NOMO-1 treated with DMSO at 0.1 percent for 48 hours (cell line): ENCODE data around the gene ARVCF.

Source experiments
- DNase-seq: peaks from one replicate; lab custom pipeline; 2025; ENCODE audit not compliant: unreplicated experiment; lab: John Stamatoyannopoulos, UW

The ARVCF gene

DNA sequence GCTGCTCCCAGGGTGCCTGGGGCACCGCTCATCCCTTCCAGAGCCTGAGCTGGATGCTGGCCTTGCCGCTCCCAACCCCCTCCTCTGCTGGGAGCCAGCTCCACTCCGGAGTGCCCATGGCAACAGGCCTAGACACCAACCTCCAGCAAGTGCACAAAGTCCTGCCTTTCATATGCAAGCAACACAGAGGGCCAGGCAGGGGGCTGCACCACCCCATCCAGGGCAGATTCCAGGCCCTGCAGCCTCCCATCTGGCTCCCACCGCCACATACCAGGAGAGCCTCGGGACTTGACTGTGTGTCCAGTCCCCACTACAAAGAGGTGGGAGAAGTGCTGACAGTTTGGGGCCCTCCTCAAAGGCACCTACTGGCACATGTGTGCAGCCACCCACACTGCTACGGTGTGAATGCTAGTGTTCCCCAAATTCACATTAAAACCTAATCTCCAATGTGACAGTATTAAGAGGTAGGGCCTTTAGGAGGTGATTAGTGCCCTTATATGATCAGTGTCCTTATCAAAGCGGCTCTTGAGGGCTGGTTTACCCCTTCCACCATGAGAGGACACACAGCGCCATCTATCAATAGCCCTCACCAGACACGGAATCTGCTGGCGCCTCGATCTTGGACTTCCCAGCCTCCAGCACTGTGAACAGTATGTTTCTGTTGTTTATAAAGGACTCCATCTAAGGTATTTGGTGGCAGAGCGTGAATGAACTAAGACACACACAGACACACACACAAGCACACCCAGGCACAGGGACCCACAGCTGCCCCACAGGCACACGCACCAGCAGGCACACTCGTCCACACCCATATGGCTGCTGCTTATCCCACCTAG is 16.2 kb downstream of the ARVCF start:
- DNase-seq: no peak

GRCh38 chr22:19998991-19999820 is 17.4 kb downstream of the ARVCF start:
- no peak for DNase-seq

DNA sequence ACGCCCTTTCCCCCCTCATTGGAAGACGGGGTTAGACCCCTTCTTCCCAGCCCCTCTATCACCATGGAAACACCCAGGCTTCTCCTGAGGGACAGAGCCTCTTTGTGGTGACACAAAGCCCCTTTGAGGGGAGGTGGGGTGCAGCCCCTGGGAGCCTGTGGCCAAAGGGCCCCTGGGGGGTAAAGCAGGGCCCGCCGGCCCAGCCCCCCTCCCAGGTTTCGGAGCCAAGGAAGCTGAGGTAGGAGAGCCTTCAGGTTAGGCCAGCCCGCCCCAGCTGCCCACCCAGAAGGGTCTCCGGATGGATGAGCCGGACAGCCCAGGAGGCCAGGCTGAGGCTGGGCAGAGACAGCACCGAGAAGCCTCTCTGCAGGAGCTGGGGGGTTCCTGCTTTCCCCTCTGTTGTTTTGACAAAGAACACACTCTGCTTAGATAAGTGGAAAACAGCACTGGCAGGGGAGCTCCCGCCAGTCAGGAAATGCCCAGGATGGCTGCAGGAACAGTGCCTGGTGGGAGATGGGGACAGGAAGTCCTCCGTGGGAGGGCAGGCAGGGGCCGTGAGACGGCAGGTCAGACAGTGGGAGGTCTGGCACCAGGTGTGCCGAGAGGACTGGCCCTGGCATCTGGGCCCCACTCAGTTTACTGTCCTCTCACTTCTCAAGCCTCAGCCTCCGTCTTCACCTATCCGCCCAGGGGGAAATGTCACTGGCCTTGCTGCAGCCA is 18.2 kb downstream of the ARVCF start:
- no peak for DNase-seq

DNA sequence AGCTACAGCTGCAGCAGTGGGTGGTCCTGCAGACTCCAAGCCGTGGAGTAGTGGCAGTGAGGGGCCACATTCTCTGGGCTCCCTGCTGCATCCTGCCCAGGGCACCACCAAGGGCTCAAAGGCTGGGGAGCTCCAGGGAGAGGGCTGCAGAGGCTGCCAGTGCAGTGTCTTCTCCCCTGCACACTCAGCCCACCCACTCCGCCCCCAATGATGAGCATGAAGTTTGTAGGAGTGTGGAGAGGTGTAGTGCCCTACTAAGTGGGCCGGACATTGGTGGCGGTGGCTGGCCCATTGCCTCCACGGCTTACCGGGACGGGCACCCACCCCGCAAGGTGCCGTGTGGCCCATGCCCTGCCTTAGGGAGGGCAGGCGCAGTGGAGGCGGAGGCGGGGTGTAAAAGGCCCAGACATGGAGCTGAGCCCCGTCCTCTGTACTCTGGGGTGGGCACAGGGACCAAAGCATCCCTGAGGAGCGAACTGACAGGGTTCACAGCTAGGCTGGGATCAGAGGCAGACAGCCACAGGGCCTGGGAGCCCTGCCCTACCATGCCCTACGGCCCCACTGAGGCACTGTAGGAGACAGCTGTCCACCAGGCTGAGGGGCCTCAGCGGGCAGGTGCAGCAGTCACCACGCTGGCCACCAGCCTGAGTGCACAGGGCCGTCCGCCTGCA is 18.9 kb downstream of the ARVCF start:
- no peak for DNase-seq

DNA sequence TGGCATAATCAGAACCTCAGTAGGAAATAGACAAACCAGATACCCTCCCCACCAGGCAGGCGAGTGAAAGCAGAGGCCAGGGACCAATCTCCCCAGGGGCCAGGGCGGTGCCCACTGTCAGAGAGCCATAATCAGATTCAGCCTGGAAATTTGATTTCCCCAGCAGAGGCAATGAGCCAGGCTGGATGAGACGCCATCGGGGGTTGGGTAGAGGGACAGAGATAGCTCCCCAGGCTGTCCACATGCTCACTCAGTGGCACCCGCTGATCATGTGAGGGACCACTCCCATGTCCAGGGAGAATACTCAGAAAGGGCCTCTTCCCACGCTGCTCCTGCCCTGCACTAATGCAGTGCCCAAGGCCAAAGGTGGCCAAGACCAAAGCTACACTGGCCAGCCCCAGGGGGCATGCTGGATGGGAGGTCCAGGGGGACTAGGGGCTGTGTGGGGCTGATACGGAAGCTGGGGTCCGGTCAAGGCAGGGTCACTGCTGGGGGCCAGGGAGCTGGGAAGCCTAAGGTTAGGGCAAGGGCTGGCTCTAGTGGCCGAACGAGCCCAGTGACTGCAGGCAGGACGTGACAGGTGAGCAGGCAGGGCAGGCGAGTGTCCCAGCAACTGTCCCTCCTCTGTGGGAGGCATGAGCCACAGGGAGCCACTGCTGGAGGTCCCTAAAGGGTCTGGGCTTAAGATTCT is 19.8 kb downstream of the ARVCF start:
- no peak for DNase-seq

DNA sequence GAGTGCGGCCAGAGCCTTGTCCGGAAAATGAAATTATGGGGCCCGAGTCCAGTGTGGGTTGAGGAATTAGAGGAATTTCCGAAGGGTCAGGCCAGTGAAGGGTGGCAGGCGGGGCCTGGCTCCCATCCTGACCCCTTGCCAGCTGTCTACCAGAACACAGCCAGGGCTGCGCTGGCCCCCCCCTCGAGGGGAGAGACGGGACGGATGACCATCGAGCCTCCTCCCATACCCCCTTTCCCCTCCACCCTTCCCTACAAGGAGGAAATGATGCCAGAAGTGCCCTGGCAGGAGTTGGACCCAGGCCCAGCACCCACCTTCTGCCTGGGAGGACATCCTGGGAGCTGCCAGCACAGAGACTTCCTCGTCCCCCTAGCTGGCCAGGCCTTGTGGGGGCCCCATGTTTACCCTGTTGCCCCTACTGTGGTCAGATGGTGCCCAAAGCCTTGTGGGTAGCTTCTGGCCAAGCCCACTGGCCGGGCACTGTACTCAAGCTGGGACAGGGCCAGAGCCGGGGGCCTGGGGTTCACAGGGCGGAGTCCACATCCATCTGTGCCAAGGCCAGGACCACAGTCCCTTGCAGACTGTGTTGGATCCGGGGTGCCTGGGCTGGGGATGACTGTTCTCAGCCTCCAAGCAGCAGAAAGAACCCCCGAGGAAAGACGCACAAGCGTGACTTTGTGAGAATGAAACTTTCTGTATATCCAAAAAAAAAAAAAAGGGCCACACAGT is 20.8 kb downstream of the ARVCF start:
- no peak for DNase-seq

GRCh38 chr22:19994851-19995610 is 21.6 kb downstream of the ARVCF start:
- no peak for DNase-seq

GRCh38 chr22:19993926-19994325 is 22.7 kb downstream of the ARVCF start:
- DNase-seq: no peak

- no peak for DNase-seq
Observed at GRCh38 chr22:19992921-19993355, 23.7 kb downstream of the ARVCF start.

DNA sequence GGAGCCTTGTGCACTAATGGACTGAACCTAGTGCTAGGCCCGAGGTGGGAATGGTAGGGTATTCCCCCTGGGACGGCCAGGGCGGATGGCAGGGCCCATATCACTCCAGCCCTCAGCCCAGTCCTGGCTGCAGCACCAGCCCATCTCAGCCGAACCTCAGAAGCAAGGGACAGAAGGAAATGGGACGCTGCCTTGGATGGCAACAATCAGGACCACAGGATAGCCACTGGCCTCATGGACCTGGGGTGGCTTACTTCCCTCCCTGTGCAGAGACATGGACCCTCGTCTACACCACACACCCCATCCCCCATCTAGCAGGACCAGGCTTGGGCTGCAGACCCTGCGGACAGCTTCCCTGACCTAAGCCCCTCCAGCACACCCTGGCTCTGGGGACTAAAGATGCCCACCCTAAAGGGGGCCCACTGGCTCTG is 24.1 kb downstream of the ARVCF start:
- DNase-seq: no peak

GRCh38 chr22:19991645-19992451 is 24.8 kb downstream of the ARVCF start:
- DNase-seq: no peak

DNA sequence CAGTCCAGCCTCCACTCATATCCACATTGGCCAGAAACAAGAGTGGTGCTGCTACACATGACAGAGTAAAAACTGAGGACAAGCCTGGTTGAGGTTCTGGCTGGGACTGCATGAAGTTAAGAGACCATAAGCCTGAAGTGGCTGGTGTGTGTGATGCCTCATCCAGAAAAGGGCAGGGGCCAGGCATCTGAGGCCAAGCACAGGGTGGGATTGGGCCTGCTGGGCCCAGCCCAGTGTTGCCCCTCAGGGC is 25.3 kb downstream of the ARVCF start:
- DNase-seq: no peak

GRCh38 chr22:19990609-19991394 is 25.8 kb downstream of the ARVCF start:
- DNase-seq: no peak

GRCh38 chr22:19990188-19990587 is 26.4 kb downstream of the ARVCF start:
- DNase-seq: no peak

DNA sequence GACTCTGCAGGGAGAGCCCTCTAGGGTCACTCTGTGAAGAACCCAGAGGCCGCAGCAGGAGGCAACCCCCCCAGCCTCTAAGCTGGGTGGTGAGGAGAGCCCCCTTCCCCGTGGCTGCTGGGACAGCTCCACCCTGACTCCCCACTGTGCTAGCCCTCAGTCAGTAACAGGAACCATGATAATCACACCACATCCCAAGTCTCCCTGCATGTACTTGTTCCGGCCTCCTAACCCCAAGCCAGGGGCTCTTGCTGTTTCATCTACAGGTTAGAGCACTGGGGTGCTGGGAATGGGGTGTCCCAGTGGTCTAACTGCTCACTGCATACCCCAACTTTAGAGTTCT is 26.9 kb downstream of the ARVCF start:
- no peak for DNase-seq

DNA sequence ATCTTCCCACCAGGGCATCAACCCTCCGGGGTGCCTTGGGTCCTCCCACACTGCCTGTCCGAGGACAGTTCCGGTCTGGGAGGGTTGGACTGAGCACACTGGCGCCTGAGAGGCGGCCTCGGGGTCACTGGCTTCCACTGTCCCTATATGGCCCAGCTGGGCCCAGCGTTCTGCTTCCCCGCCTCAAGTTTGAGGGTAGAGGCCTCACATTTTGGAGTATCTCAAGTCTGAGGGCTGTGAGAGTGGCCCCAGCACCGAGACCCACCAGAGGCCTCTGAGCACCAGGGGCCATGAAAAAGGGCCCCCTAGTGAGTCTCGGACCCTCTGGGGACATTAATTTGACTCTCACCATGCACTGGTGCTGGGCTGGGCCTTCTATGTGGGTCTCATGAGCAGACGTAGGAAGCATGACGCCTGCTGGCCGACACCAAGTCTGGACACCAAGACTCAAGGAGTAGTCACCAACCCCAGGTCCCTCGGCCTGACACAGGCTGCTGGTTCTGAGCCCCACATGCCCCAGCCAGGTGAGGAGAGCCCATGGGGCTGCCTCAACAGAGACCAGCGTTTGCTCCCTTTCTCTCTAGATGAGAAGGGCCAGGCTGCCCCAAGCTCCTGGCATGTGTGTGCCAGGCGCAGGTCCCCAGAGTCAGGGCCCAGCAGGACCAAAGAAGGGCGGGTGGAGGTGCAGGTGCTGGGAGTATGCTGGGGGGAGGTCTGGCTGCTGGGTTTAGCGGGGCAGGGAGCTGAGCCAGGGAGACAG is 27.5 kb downstream of the ARVCF start:
- no peak for DNase-seq

DNA sequence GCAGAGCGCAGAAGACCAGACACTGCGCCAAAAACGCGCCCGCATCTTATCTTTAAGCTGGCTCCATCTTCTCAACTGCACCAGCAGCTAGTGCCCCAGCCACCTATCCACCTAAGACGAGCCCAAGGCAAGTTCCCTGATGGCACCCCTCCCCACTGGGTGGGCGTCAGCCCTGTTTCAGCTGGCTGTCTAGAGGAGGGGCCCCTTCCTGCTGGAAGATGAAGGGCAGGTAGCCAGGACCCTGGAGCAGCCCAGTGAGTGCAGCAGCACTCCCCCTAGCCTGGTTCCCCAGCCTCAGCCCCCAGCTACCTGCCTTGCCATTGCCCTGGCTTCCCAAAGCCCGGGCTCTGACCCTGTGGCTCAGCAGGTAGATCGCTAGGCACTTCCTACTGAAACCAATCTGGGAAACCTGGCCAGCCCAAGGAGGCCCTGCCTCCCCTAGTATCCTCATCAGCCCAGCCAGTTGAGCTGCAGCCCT is 28.3 kb downstream of the ARVCF start:
- no peak for DNase-seq
